GM18508 (cell line): Measurements from ENCODE around the gene ABCC8.

ENCODE experiments used
- ATAC-seq: cut with Tn5 transposase; IDR thresholded peaks from one replicate; pipeline ENCODE4 v1.9.1; 2021; ENCODE audit warnings: moderate number of reproducible peaks; ENCODE audit not compliant: insufficient read depth, unreplicated experiment

ABCC8 gene

GRCh38 chr11:17506942-17507341 is 30.3 kb upstream of the ABCC8 start:
- ATAC-seq: peak; percentile 49

- ATAC-seq: no peak
Measured at GRCh38 chr11:17506314-17506713, 29.7 kb upstream of the ABCC8 start.

- ATAC-seq: no peak
Measured at GRCh38 chr11:17505146-17505545, 28.5 kb upstream of the ABCC8 start.

GRCh38 chr11:17504330-17505107 is 27.9 kb upstream of the ABCC8 start:
- no peak for ATAC-seq

- no peak for ATAC-seq
Measured at GRCh38 chr11:17502630-17503029, 26.0 kb upstream of the ABCC8 start.

- no peak for ATAC-seq
Measured at GRCh38 chr11:17500673-17501072, 24.0 kb upstream of the ABCC8 start.

- ATAC-seq: no peak
Measured at GRCh38 chr11:17498475-17498874, 21.8 kb upstream of the ABCC8 start.

GRCh38 chr11:17498058-17498457 is 21.4 kb upstream of the ABCC8 start:
- ATAC-seq: no peak

- no peak for ATAC-seq
Measured at GRCh38 chr11:17496406-17496805, 19.8 kb upstream of the ABCC8 start.

GRCh38 chr11:17494019-17494418 is 17.4 kb upstream of the ABCC8 start:
- no peak for ATAC-seq

- no peak for ATAC-seq
Measured at GRCh38 chr11:17490938-17491337, 14.3 kb upstream of the ABCC8 start.

GRCh38 chr11:17490232-17490631 is 13.6 kb upstream of the ABCC8 start:
- ATAC-seq: no peak

- no peak for ATAC-seq
Measured at GRCh38 chr11:17489751-17490150, 13.1 kb upstream of the ABCC8 start.

- no peak for ATAC-seq
Measured at GRCh38 chr11:17488563-17488962, 11.9 kb upstream of the ABCC8 start.

- ATAC-seq: no peak
Measured at GRCh38 chr11:17486646-17487045, 10.0 kb upstream of the ABCC8 start.

- ATAC-seq: no peak
Measured at GRCh38 chr11:17483505-17483904, 6.9 kb upstream of the ABCC8 start.

- ATAC-seq: no peak
Measured at GRCh38 chr11:17481905-17482304, 5.3 kb upstream of the ABCC8 start.

- ATAC-seq: no peak
Measured at GRCh38 chr11:17479284-17480214, 2.9 kb upstream of the ABCC8 start.

- ATAC-seq: no peak
Measured at GRCh38 chr11:17478070-17478469, 1.4 kb upstream of the ABCC8 start.

- ATAC-seq: no peak
Measured at GRCh38 chr11:17477361-17477760, 716 bp upstream of the ABCC8 start.

GRCh38 chr11:17477084-17477333 is 364 bp upstream of the ABCC8 start:
- no peak for ATAC-seq
